ENCODE data around the gene MDK. TPM values are rescaled to one million over a fixed set of nuclear protein-coding genes. Genes with fewer than 3 reads are reported as not detected.

The MDK gene, protein sequence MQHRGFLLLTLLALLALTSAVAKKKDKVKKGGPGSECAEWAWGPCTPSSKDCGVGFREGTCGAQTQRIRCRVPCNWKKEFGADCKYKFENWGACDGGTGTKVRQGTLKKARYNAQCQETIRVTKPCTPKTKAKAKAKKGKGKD
- total RNA-seq: 345 and 604 TPM in 2 replicates

DNA sequence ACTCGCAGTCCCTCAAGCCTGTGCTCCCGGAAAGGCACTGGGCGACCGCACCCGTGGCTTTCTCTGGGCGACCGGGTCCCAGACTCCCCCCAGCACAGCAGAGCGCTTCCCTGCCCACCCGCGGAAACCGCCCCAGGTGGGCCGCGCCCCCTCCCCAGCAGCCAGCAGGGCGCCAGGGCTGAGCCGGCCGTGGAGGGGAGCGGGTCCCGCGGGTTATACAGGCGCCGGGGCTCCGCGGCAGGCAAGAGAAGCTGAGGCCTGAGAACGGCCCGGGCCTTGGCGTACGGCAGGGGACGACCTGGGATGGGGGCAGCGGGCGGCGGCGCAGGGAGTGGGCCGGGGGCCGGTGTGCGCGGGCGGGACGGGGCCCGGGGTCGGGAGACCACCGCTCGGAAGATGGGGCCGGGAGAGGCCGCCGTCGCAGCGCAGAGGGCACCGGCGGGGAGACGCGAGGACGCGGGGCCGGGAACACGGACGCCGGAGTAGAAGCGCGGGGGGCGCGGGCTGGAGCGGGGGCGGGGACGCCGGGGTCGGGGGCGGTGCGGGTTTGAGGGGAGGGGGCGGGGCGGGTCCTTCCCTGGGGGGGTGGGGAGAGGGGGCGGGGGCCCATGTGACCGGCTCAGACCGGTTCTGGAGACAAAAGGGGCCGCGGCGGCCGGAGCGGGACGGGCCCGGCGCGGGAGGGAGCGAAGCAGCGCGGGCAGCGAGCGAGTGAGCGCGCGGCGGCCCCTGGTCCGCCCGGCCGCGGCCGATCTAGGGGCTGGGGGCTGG lies at the start of gene MDK:
Gene MDK, plus strand, starts transcription at position 622 of the 771 bp plus-strand sequence. CDS start 389 bp downstream, outside the sequence.
- peak within 1 kb of the TSS; percentile 62 for H3K4me3 ChIP-seq (ENCODE audit: low read depth, low read length)
- TF ChIP-seq, protein P1, sequence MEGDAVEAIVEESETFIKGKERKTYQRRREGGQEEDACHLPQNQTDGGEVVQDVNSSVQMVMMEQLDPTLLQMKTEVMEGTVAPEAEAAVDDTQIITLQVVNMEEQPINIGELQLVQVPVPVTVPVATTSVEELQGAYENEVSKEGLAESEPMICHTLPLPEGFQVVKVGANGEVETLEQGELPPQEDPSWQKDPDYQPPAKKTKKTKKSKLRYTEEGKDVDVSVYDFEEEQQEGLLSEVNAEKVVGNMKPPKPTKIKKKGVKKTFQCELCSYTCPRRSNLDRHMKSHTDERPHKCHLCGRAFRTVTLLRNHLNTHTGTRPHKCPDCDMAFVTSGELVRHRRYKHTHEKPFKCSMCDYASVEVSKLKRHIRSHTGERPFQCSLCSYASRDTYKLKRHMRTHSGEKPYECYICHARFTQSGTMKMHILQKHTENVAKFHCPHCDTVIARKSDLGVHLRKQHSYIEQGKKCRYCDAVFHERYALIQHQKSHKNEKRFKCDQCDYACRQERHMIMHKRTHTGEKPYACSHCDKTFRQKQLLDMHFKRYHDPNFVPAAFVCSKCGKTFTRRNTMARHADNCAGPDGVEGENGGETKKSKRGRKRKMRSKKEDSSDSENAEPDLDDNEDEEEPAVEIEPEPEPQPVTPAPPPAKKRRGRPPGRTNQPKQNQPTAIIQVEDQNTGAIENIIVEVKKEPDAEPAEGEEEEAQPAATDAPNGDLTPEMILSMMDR (conservative IDR thresholded peaks at IDR 0.05; ENCODE audit: low read depth, low read length): no peak
- DNase-seq (ENCODE audit: low read depth): no peak

DNA sequence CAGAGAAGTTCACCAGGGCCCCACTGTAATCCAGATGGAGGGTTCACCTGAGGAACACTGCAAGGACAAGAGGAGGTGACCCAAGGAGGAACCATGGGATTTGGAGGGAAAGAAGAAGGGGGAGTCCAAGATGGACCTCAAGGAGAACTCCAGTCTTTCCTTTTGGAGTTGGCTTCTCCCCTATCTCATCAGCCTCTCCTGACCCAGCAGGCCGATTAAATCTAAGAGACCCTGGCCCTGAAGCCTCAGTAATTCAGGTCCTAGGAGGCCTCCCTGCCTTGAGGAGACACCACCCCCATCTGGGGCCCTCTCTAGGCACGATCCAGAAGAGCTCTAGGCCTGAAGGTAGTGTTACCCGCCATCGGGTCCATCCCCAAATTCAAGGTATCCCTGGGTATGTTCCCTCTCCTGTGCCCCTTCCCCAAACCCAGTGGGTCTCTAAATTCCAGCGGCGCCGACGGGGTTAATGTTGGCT lies 49.3 kb upstream of the MDK start:
- DNase-seq (ENCODE audit: low read depth): no peak
- TF ChIP-seq, protein P1 (conservative IDR thresholded peaks at IDR 0.05; ENCODE audit: low read depth, low read length): no peak
- no peak overlapping the region for H3K4me3 ChIP-seq (ENCODE audit: low read depth, low read length)

DNA sequence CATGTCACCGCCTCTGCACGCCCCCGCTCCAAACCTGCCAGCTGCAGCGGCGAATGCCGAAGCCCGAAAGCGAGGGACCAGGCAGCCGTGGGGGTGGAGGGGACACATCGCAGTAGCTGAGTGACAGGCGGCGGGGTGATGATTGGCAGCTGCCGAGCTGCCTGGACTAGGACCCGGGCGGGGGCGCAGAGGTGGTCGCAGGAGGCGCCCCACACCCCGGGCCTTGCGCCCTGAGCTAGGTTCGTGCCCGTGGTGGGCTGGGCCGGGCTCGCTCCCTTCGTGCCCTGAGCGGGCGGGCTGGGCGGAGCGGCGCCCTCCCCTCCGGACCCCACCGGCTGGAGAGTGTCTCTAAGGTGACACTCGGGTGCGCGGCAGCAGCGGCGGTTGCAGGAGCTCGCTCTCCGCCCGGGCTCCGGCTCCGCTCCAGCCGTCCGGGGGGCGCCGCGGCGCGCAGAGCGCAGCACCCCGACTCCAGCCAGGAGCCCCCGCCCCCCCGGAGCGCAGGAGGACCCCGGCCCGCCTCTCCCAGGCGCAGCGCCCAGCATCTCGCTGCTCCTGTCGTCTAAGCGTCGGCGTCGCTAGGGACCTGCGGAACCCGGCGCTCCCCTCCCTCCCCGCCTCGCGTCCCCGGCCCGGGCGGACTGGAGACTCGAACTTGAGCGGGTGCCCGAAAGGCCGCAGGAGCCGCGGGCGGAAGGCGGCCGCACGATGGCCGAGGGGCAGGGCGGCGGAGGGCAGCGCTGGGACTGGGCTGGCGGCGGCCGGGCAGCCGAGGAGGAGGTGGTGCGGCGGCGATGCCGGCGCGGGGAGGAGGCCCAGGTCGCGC lies 48.7 kb upstream of the MDK start:
- TF ChIP-seq, protein P1 (conservative IDR thresholded peaks at IDR 0.05; ENCODE audit: low read depth, low read length): no peak
- H3K4me3 ChIP-seq (ENCODE audit: low read depth, low read length): no peak overlapping the region
- no peak for DNase-seq (ENCODE audit: low read depth)

DNA sequence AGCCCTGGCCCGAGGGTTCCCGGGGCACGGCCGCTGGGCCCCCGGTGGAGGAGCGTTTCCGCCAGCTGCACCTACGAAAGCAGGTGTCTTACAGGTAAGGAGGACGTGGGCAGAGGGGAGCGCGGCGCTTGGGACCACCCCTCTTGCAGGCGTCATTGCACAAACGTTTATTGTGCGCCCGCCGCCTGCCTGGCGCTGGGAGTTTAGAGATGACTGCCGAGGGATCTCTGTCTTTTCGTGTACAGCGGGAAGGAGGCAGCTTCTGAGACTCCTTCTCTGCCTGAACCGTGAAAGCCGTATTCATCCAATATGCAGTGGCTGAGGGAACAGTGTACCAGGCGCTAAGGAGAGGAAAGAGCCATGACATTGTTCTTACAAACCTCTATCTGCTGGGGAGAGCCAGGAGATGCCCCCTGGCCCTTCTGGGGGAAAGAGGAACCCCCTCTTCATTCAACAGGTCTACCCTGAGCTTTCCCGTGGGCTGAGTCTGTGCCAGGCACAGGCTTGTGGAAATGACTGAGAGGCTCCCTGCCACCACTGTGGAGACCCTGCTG lies 48.0 kb upstream of the MDK start:
- TF ChIP-seq, protein P1 (conservative IDR thresholded peaks at IDR 0.05; ENCODE audit: low read depth, low read length): no peak
- H3K4me3 ChIP-seq (ENCODE audit: low read depth, low read length): no peak overlapping the region
- no peak for DNase-seq (ENCODE audit: low read depth)

DNA sequence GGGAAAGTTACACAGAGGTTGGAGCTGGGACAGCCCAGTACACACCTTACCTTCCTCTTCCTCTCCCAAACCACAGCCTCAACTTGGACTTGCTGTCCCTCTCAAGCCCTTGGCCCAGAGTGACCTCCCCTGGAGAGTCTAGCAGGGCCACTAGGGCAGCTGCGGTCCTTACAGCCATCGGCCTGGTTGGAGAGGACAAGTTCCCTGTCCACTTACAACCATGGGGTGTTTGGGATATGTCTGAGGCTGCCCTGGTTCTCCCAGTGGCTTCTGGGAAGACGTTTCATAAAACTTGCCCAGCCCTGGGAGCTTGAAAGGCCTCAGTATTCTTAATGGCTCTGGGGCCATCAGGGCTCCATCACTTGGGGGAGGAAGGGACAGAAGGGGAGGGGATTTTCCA lies 47.3 kb upstream of the MDK start:
- H3K4me3 ChIP-seq (ENCODE audit: low read depth, low read length): no peak overlapping the region
- no peak for DNase-seq (ENCODE audit: low read depth)
- TF ChIP-seq, protein P1 (conservative IDR thresholded peaks at IDR 0.05; ENCODE audit: low read depth, low read length): no peak

DNA sequence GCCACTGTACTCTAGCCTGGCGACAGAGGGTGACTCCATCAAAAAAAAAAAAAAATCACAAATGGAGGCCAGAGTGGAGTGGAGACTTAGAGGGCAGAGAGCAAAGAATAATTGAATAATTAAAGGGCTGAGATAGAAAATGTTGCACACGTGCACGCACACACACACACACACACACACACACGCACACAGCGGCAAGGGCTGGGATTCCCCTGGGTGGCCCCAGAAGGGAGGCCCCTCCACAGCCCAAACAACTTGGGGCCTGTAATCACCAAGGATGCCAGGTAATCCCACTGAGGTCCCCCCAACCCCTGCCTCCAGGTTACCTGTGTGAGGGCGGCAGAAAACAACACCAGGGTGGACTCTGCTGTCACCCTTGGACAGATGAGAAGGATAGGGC lies 46.2 kb upstream of the MDK start:
- TF ChIP-seq, protein P1 (conservative IDR thresholded peaks at IDR 0.05; ENCODE audit: low read depth, low read length): no peak
- H3K4me3 ChIP-seq (ENCODE audit: low read depth, low read length): no peak overlapping the region
- DNase-seq (ENCODE audit: low read depth): no peak

All from epithelial cell of proximal tubule (primary cell).